Peyer's patch (tissue), 4 donors: ENCODE results near the gene RMC1.

Experiments used
- CTCF ChIP-seq, 6 experiments: fragments of 450-650 bp in 4 of 6; fragments of 200-600 bp in 2 of 6; sonication (generic) in 1 of 6; IDR thresholded peaks; one replicate each; pipeline ENCODE4 v1.5.1; 2017 to 2019; ENCODE audit warnings: antibody characterized with exemption in 6 of 6, mild to moderate bottlenecking in 3 of 6, moderate library complexity in 1 of 6
- POLR2A ChIP-seq, 2 donors: fragments of 450-650 bp; IDR thresholded peaks; one replicate each; pipeline ENCODE4 v1.5.1; 2017; ENCODE audit warnings: antibody characterized with exemption in 2 of 2, mild to moderate bottlenecking in 2 of 2, moderate library complexity in 2 of 2

DNA sequence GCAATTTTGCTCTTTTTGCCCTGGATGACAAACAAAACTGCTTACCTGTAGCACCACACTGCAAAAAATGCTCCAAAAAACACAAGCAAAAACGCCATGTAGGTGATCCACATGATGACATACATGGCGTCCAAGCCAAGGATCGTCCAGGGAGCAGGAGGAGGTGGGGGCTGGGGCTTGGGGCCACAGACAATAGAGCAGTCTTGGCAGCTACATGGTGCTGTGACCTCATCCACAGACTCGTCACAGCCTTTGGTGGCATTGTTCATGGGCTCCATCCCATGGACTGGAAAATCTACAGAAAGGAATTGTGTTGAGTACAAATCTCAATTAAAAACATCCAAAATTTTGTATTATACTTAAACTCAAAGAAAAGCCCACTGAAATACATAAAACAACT, 56.9 kb downstream of the RMC1 start:
- no peak for TF ChIP-seq CTCF (IDR thresholded peaks at IDR 0.05)
- TF ChIP-seq POLR2A (IDR thresholded peaks at IDR 0.05): no peak
